Activated T-cell treated with anti-CD3 and anti-CD28 coated beads, Interleukin-2, amount 50 U/mL, for 24 hours (primary cell): ENCODE measurements around the gene PLA2G6.

ENCODE experiments used
- DNase-seq: peaks from one replicate; pipeline ENCODE4 v3.0.0-alpha.2; 2020
- H3K27ac Mint-ChIP-seq: 2 replicates; pipeline ENCODE4 v1.8.0; 2020; ENCODE audit warnings: mild to moderate bottlenecking, mixed read lengths
- H3K27me3 Mint-ChIP-seq: 2 replicates; pipeline ENCODE4 v1.8.0; 2020; ENCODE audit warnings: mixed read lengths
- H3K36me3 Mint-ChIP-seq: 2 replicates; pipeline ENCODE4 v1.8.0; 2020; ENCODE audit warnings: low read depth, mixed read lengths
- H3K4me1 Mint-ChIP-seq: 2 replicates; pipeline ENCODE4 v1.8.0; 2020; ENCODE audit warnings: low read depth, mixed read lengths
- H3K4me3 Mint-ChIP-seq: 2 replicates; pipeline ENCODE4 v1.8.0; 2020; ENCODE audit warnings: mild to moderate bottlenecking, moderate library complexity, mixed read lengths
- H3K9me3 Mint-ChIP-seq: 2 replicates; pipeline ENCODE4 v1.8.0; 2020; ENCODE audit warnings: mixed read lengths

The PLA2G6 gene

GRCh38 chr22:38089474-38089851 lies 92.2 kb downstream of the PLA2G6 start:
- no peak overlapping the region for H3K27ac Mint-ChIP-seq
- H3K36me3 Mint-ChIP-seq, result peaks cover 4% of the 10 kb centered on the region
- no peaks in the 10 kb centered on the region for H3K4me1 Mint-ChIP-seq
- no peaks in the 10 kb centered on the region for H3K9me3 Mint-ChIP-seq
- H3K27me3 Mint-ChIP-seq, result peaks cover 21% of the 10 kb centered on the region
- H3K4me3 Mint-ChIP-seq, result no peak overlapping the region
- DNase-seq, result no peak

DNA sequence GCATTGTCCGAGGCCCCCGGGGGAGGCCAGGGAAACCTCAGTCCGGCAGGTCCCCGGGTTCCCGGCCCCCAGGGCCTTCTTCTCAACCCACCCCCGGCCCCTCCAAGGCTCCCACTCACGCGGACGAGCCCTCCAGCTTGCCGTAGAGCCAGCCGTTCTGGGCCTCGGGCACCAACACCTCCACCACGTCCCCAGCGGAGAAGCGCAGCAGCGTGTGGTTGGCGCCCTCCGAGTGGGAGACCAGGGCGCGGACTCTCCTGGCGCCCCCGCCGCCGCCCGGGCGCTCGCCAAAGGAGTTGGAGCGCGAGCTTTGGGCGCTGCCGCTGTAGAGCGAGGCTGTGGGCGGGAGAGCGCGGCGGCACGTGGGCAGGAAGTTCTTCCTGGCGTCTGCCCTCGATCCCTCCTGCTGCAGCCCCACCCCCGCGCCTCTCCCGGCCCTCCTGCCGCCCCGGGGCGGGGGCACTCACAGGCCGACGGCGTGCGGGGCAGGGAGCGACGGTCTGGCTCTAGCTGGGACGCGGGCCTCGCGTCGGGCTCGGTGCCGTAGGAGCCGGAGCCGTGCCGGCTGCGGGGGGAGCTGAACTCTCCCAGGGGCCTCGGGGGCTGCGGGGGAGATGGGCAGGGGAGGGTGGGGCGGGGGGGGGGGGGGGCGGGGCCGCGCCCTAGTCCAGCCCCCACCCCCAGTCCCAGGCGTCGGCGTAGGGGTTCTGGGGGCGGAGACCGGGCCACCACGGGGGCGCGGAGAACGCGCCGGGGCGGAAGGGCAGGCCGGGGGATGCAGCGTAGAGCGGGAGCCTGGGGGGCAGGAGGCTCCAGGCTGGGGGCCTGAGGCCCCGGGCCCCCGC lies 92.8 kb downstream of the PLA2G6 start:
- no peak overlapping the region for H3K27ac Mint-ChIP-seq
- no peak for DNase-seq
- peaks cover 2% of the 10 kb centered on the region for H3K36me3 Mint-ChIP-seq
- H3K27me3 Mint-ChIP-seq, result peaks cover 21% of the 10 kb centered on the region
- no peaks in the 10 kb centered on the region for H3K9me3 Mint-ChIP-seq
- no peak overlapping the region for H3K4me3 Mint-ChIP-seq
- no peaks in the 10 kb centered on the region for H3K4me1 Mint-ChIP-seq

DNA sequence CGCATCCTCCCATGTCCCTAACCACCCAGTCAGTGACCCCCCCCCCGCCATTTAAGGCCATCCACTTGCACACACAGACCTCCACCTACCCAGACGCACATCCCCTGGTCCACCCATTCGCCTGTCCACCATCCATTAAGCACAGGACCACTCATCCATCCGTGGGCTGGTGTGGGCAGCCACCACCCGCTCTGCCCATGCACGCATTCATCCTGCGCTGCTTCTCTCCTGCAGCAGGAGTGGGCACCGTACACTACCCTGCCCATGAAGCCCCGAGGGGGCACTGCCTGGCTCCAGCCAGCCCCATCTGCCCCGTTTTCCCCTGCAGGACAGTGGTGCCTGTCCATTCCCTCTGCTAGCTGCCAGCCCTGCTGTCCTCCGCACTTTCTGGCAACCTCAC lies 93.8 kb downstream of the PLA2G6 start:
- DNase-seq, result no peak
- no peaks in the 10 kb centered on the region for H3K36me3 Mint-ChIP-seq
- no peak overlapping the region for H3K4me3 Mint-ChIP-seq
- H3K9me3 Mint-ChIP-seq, result no peaks in the 10 kb centered on the region
- peaks cover 27% of the 10 kb centered on the region for H3K27me3 Mint-ChIP-seq
- H3K27ac Mint-ChIP-seq, result no peak overlapping the region
- no peaks in the 10 kb centered on the region for H3K4me1 Mint-ChIP-seq

DNA sequence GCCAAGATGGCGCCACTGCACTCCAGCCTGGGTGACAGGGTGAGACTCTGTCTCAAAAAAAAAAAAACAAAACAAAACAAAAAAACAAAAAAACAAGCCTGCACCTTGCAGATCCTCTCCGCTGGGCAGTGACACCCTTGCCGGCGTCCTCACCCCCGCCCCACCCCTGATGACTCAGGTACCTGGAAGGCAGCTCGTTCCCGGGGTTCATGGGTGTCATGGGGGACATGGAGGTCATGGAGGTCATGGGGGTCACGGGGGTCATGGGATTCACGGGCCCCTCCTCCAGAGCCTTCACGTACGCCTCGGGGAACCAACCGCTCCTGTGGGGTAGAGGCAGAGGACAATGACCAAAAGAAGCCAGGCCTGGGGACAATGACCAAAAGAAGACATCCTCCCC lies 94.7 kb downstream of the PLA2G6 start:
- no peaks in the 10 kb centered on the region for H3K4me1 Mint-ChIP-seq
- H3K4me3 Mint-ChIP-seq, result no peak overlapping the region
- DNase-seq, result no peak
- H3K27me3 Mint-ChIP-seq, result peaks cover 34% of the 10 kb centered on the region
- no peaks in the 10 kb centered on the region for H3K9me3 Mint-ChIP-seq
- H3K36me3 Mint-ChIP-seq, result no peaks in the 10 kb centered on the region
- no peak overlapping the region for H3K27ac Mint-ChIP-seq

DNA sequence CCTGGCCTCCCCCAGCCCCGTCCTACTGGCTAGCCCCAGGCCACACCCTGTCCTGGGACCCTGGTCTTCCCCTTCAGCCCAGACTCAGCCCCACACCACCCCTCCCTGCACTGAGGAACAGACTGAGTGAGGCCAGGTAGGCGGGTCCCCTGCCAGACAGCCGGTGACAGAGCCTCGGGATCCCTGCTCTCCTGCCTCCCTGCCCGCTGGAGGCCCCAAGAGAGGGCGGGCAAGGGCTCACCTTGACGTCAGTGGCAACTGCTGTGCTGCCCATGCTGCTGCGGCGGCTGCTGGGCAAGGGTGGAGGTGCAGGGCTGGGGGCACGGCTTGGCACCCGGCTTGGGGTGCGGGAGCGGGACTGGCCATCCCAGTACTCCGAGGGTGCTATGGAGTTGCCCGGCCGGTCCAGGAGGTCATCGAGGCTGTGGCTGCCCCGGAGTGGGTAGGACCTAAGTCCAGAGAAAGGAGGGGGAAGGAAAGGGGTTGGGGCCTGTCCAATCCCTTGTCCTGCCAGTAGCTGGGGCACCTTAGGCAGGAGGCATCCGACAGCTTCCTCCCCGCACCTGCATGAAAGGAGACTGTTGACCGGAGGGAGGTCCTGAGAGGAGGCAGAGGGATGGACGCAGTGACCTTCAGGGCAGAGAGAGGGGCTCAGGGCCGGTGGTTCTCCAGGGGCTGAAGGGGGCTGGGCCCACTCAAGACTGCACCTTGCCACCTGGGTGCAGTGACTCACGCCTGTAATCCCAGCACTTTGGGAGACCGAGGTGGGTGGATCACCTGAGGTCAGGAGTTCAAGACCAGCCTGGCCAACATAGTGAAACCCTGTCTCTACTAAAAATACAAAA lies 95.4 kb downstream of the PLA2G6 start:
- peaks cover 3% of the 10 kb centered on the region for H3K4me1 Mint-ChIP-seq
- H3K27me3 Mint-ChIP-seq, result peaks cover 38% of the 10 kb centered on the region
- no peaks in the 10 kb centered on the region for H3K36me3 Mint-ChIP-seq
- no peak for DNase-seq
- H3K27ac Mint-ChIP-seq, result no peak overlapping the region
- no peaks in the 10 kb centered on the region for H3K9me3 Mint-ChIP-seq
- H3K4me3 Mint-ChIP-seq, result no peak overlapping the region

DNA sequence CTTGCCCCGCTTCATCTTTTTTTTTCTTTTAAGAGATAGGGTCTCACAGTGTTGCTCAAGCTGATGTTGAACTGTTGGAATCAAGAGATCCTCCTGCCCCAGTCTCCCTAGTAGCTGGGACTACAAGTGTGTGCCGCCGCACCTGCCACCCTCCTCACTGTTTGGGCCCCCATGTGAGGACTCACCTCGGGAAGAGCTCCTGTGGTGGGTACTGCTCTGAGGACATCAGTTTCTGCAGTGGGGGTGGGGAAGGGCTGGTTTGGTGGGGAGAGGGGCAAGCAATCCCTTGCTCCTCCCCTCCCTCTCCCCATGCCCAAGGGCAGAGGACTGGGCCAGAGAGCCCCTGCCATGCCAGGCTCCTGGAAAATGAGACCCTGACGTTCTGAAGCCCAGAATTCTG lies 96.1 kb downstream of the PLA2G6 start:
- peaks cover 39% of the 10 kb centered on the region for H3K27me3 Mint-ChIP-seq
- no peak overlapping the region for H3K27ac Mint-ChIP-seq
- H3K4me1 Mint-ChIP-seq, result peaks cover 3% of the 10 kb centered on the region
- H3K9me3 Mint-ChIP-seq, result no peaks in the 10 kb centered on the region
- no peak for DNase-seq
- no peaks in the 10 kb centered on the region for H3K36me3 Mint-ChIP-seq
- no peak overlapping the region for H3K4me3 Mint-ChIP-seq

- H3K27ac Mint-ChIP-seq, result no peak overlapping the region
- peaks cover 39% of the 10 kb centered on the region for H3K27me3 Mint-ChIP-seq
- H3K4me1 Mint-ChIP-seq, result peaks cover 3% of the 10 kb centered on the region
- H3K4me3 Mint-ChIP-seq, result no peak overlapping the region
- H3K9me3 Mint-ChIP-seq, result no peaks in the 10 kb centered on the region
- no peak for DNase-seq
- H3K36me3 Mint-ChIP-seq, result no peaks in the 10 kb centered on the region
These were observed 96.6 kb downstream of the PLA2G6 start for GRCh38 chr22:38085056-38085455.

GRCh38 chr22:38083931-38084631 lies 97.5 kb downstream of the PLA2G6 start, which contains the start of gene SLC16A8:
Gene SLC16A8 (minus strand): TSS chr22:38084184. CDS start chr22:38082873, 1,311 bp downstream.
- H3K9me3 Mint-ChIP-seq, result no peaks in the 10 kb centered on the region
- H3K36me3 Mint-ChIP-seq, result no peaks in the 10 kb centered on the region
- H3K27ac Mint-ChIP-seq, result no peak within 1 kb of the TSS
- DNase-seq, result no peak
- H3K4me3 Mint-ChIP-seq, result no peak within 1 kb of the TSS
- H3K27me3 Mint-ChIP-seq, result peaks cover 43% of the 10 kb centered on the region
- H3K4me1 Mint-ChIP-seq, result peaks cover 3% of the 10 kb centered on the region

DNA sequence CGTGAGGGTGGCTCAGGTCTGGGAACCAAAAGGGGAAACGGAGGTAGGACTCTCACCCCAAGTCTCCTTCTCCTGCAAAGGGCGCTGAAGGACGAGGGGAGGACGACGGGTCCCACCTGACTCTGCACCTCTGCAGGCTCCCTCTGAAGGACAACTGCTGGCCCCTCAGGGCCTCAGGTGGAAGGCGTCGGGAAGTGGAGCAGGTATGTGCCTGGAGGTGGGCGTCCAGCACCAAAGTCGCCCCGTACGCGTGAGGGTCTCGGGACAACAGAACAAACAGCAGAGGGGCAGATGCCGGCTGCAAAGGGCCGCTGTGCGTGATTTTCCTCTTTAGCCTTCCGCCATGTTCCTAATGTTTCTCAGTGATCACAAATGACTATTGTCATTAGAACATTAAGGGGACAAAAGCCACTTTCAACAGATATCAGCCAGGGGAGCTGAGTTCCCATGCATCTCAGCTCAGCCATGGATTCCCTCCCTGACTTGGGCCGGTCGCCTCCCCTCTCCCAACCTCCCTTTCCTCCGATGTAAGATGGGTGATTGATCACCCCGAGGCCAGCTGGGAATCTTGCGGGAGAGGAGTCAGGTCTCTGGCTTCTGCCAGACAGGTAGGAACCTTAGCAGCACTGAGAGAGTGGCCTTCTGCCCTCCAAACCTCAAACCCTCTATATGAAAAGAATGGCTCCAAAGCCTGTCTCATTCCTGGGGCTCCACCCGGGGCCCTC lies 98.5 kb downstream of the PLA2G6 start:
- peaks cover 3% of the 10 kb centered on the region for H3K4me1 Mint-ChIP-seq
- no peaks in the 10 kb centered on the region for H3K36me3 Mint-ChIP-seq
- DNase-seq, result no peak
- H3K27ac Mint-ChIP-seq, result no peak overlapping the region
- H3K27me3 Mint-ChIP-seq, result peaks cover 40% of the 10 kb centered on the region
- H3K4me3 Mint-ChIP-seq, result no peak overlapping the region
- no peaks in the 10 kb centered on the region for H3K9me3 Mint-ChIP-seq

GRCh38 chr22:38081941-38082828 lies 99.4 kb downstream of the PLA2G6 start:
- no peak overlapping the region for H3K4me3 Mint-ChIP-seq
- no peaks in the 10 kb centered on the region for H3K9me3 Mint-ChIP-seq
- no peak overlapping the region for H3K27ac Mint-ChIP-seq
- H3K27me3 Mint-ChIP-seq, result peaks cover 32% of the 10 kb centered on the region
- DNase-seq, result peak; percentile 44
- H3K4me1 Mint-ChIP-seq, result peaks cover 3% of the 10 kb centered on the region
- H3K36me3 Mint-ChIP-seq, result no peaks in the 10 kb centered on the region

GRCh38 chr22:38081636-38081940 lies 100.0 kb downstream of the PLA2G6 start:
- H3K27me3 Mint-ChIP-seq, result peaks cover 32% of the 10 kb centered on the region
- no peaks in the 10 kb centered on the region for H3K9me3 Mint-ChIP-seq
- no peak overlapping the region for H3K4me3 Mint-ChIP-seq
- H3K4me1 Mint-ChIP-seq, result peaks cover 3% of the 10 kb centered on the region
- H3K36me3 Mint-ChIP-seq, result no peaks in the 10 kb centered on the region
- DNase-seq, result no peak
- no peak overlapping the region for H3K27ac Mint-ChIP-seq

DNA sequence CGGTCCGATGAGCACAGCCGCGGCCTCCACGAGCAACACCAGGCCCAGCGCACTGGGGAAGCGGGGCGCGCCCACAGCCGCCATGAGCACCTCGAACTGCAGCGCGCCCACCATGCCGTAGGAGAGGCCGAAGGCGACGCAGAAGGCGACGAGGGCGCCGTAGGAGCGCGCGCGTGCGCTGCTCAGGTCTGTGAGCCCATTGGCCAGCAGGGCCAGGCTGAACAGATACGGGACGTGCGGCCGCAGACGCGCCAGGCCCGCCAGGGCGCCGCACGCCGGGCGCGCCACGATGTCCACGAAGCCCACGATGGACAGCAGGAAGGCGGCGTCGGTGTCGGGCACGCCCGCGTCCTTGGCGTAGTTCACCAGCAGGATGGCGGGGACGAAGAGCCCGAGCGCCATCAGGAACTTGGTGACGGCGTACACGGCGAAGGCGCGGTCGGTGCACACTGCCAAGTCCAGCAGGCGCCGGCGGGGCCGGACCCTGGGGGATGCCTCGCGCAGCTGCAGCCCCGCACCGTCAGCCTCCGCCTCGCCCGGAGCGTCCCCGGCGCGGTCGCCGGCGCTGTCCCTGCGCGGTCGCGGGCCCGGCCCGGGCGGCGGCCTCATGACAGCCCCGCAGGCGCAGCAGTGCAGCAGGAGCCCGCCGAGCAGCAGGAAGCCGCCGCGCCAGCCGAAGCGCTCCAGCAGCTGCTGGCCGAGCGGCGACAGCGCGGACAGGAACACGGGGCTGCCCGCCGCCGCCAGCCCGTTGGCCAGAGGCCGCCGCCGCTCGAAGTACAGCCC lies 100.6 kb downstream of the PLA2G6 start:
- H3K9me3 Mint-ChIP-seq, result no peaks in the 10 kb centered on the region
- DNase-seq, result peak; percentile 49
- H3K36me3 Mint-ChIP-seq, result peaks cover under 1% of the 10 kb centered on the region
- H3K27me3 Mint-ChIP-seq, result peaks cover 32% of the 10 kb centered on the region
- no peak overlapping the region for H3K27ac Mint-ChIP-seq
- H3K4me1 Mint-ChIP-seq, result peaks cover 3% of the 10 kb centered on the region
- no peak overlapping the region for H3K4me3 Mint-ChIP-seq

- Mint-ChIP-seq H3K9me3 (no peaks in the 10 kb centered on the region), H3K4me1 (peaks cover 3% of the 10 kb centered on the region), H3K36me3 (peaks cover 4% of the 10 kb centered on the region), H3K4me3 (no peak overlapping the region), H3K27ac (no peak overlapping the region), H3K27me3 (peaks cover 32% of the 10 kb centered on the region)
- DNase-seq, result no peak
These were observed 101.2 kb downstream of the PLA2G6 start for GRCh38 chr22:38080474-38080849.
